DND-41 (cell line): ENCODE measurements around the gene MTIF2.

Experiments
- CTCF ChIP-seq: IDR thresholded peaks from 2 replicates; pipeline ENCODE4 v1.5.1; 2012; ENCODE audit warnings: borderline replicate concordance, low read length, moderate library complexity, mild to moderate bottlenecking; ENCODE audit not compliant: poor library complexity, severe bottlenecking; ENCODE audit errors: extremely low read depth
- EZH2 ChIP-seq: IDR thresholded peaks from 3 replicates; pipeline ENCODE4 v1.6.1; 2012; ENCODE audit warnings: borderline replicate concordance, low read depth, mild to moderate bottlenecking, moderate library complexity, low read length, inconsistent platforms; ENCODE audit not compliant: severe bottlenecking

DNA sequence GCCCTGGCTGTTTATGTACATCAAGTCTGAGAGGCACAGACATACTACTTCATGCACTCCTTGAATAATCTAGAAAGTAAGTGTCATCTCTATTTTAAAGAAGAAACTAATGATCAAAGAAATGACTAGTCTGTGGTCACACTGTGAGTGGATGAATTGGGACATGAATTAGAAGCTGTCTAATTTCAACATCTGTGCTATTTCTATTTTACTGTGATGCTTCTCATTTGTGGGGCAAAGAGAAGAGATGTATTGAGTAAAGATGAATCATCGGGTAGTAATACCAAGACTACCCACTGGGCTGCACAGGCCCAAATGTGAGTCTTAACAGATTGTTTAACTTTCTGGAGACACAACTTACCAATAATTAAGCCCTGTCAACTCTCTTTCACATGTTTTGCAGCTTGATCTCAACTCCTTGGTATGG, 42.4 kb upstream of the MTIF2 start:
- TF ChIP-seq EZH2 (no peak), CTCF (peak; percentile 21)
